Activated T-cell treated with anti-CD3 and anti-CD28 coated beads, Interleukin-2, amount 50 U/mL, for 4 hours (primary cell): ENCODE results near the gene ZNF514. TPM values are rescaled to one million over a fixed set of nuclear protein-coding genes. Genes with fewer than 3 reads are reported as not detected.

Experiments used
- ATAC-seq, 2 donors: fragments of 200-7000 bp; cut with Tn5 transposase; one replicate each; pipeline ENCODE4 v1.10.0; 2021
- DNase-seq: peaks from one replicate; pipeline ENCODE4 v3.0.0-alpha.2; 2020
- H3K27me3 Mint-ChIP-seq: one replicate; pipeline ENCODE4 v1.8.0; 2021; ENCODE audit warnings: low read depth, mixed read lengths
- H3K36me3 Mint-ChIP-seq: one replicate; pipeline ENCODE4 v1.8.0; 2022; ENCODE audit warnings: mixed read lengths; ENCODE audit not compliant: insufficient read depth
- H3K4me1 Mint-ChIP-seq: one replicate; pipeline ENCODE4 v1.8.0; 2021; ENCODE audit warnings: low read depth, mixed read lengths
- H3K4me3 Mint-ChIP-seq: one replicate; pipeline ENCODE4 v1.8.0; 2021; ENCODE audit warnings: mild to moderate bottlenecking, moderate library complexity, mixed read lengths
- H3K9me3 Mint-ChIP-seq: one replicate; pipeline ENCODE4 v1.8.0; 2021; ENCODE audit warnings: mixed read lengths
- total RNA-seq, 3 donors: library from RNA; stranded (reverse); gene quantifications; one replicate each; pipeline ENCODE4 v1.2.1, GENCODE V29; 2021

Gene ZNF514
- total RNA-seq, 3 donors from 2014 or later: 4.9 to 6.7 (median 5.7) TPM

- peak; percentile 95 to 96 for ATAC-seq
- H3K36me3 Mint-ChIP-seq: no peaks in the 10 kb centered on the region
- no peaks in the 10 kb centered on the region for H3K9me3 Mint-ChIP-seq
- H3K4me1 Mint-ChIP-seq: peaks cover 30% of the 10 kb centered on the region
- no peaks in the 10 kb centered on the region for H3K27me3 Mint-ChIP-seq
- H3K4me3 Mint-ChIP-seq: peak within 1 kb of the TSS; percentile 99
- DNase-seq: peak; percentile 96
Measured at GRCh38 chr2:95165371-95166064, 5.9 kb upstream of the ZNF514 start, which contains the start of gene ZNF2. Gene ZNF2, plus strand, starts transcription at chr2:95165809. Its CDS starts 10,418 bp downstream, at chr2:95176227.

GRCh38 chr2:95165030-95165370, 5.4 kb upstream of the ZNF514 start:
- peak; percentile 9 to 18 for ATAC-seq
- Mint-ChIP-seq H3K4me3 (peak overlapping the region; percentile 99), H3K36me3 (no peaks in the 10 kb centered on the region), H3K27me3 (no peaks in the 10 kb centered on the region), H3K4me1 (peaks cover 34% of the 10 kb centered on the region), H3K9me3 (no peaks in the 10 kb centered on the region)
- DNase-seq: no peak

- Mint-ChIP-seq H3K27me3 (no peaks in the 10 kb centered on the region), H3K36me3 (peaks cover 27% of the 10 kb centered on the region), H3K4me3 (peak overlapping the region; percentile 78), H3K9me3 (peaks cover 25% of the 10 kb centered on the region), H3K4me1 (peaks cover 10% of the 10 kb centered on the region)
- DNase-seq: peak; percentile 19
- ATAC-seq: peak; percentile 76 to 77
Measured at GRCh38 chr2:95158891-95159619, 593 bp downstream of the ZNF514 start.

- peaks cover 31% of the 10 kb centered on the region for H3K36me3 Mint-ChIP-seq
Measured at GRCh38 chr2:95158441-95158840, 1.2 kb downstream of the ZNF514 start.

GRCh38 chr2:95149397-95149984, 10.2 kb downstream of the ZNF514 start:
- DNase-seq: no peak
- Mint-ChIP-seq H3K4me1 (no peaks in the 10 kb centered on the region), H3K4me3 (no peak overlapping the region), H3K9me3 (peaks cover 84% of the 10 kb centered on the region), H3K27me3 (no peaks in the 10 kb centered on the region), H3K36me3 (peaks cover 68% of the 10 kb centered on the region)
- ATAC-seq: no peak

More at GRCh38 chr2:95158441-95158840, 1.2 kb downstream of the ZNF514 start:
- DNase-seq (no peak), ATAC-seq (no peak)
- H3K27me3 Mint-ChIP-seq: no peaks in the 10 kb centered on the region
- H3K4me3 Mint-ChIP-seq: peak overlapping the region; percentile 78
- H3K9me3 Mint-ChIP-seq: peaks cover 28% of the 10 kb centered on the region
- peaks cover 9% of the 10 kb centered on the region for H3K4me1 Mint-ChIP-seq

- H3K4me3 Mint-ChIP-seq: no peak overlapping the region
- peaks cover 74% of the 10 kb centered on the region for H3K9me3 Mint-ChIP-seq
- H3K4me1 Mint-ChIP-seq: no peaks in the 10 kb centered on the region
- peaks cover 20% of the 10 kb centered on the region for H3K36me3 Mint-ChIP-seq
- ATAC-seq (no peak), DNase-seq (no peak)
- H3K27me3 Mint-ChIP-seq: no peaks in the 10 kb centered on the region
Measured at GRCh38 chr2:95143838-95144237, 15.8 kb downstream of the ZNF514 start.

GRCh38 chr2:95138702-95139101, 20.9 kb downstream of the ZNF514 start:
- Mint-ChIP-seq H3K9me3 (peaks cover 57% of the 10 kb centered on the region), H3K4me3 (no peak overlapping the region), H3K4me1 (no peaks in the 10 kb centered on the region), H3K27me3 (no peaks in the 10 kb centered on the region), H3K36me3 (peaks cover 8% of the 10 kb centered on the region)
- no peak for DNase-seq
- no peak for ATAC-seq

- DNase-seq: no peak
- no peak for ATAC-seq
- Mint-ChIP-seq H3K4me1 (peaks cover 39% of the 10 kb centered on the region), H3K9me3 (no peaks in the 10 kb centered on the region), H3K36me3 (peaks cover 2% of the 10 kb centered on the region), H3K27me3 (peaks cover 4% of the 10 kb centered on the region), H3K4me3 (peak overlapping the region; percentile 97)
Measured at GRCh38 chr2:95122197-95122551, 37.5 kb downstream of the ZNF514 start.

- ATAC-seq: peak; percentile 96 to 97
- peaks cover 4% of the 10 kb centered on the region for H3K36me3 Mint-ChIP-seq
- peak within 1 kb of the TSS; percentile 97 for H3K4me3 Mint-ChIP-seq
Measured at GRCh38 chr2:95121407-95122196, 38.0 kb downstream of the ZNF514 start, which contains the start of gene MRPS5. Gene MRPS5, minus strand, starts transcription at chr2:95121808. Its CDS starts 17 bp downstream, at chr2:95121791.

GRCh38 chr2:95121093-95121406, 38.6 kb downstream of the ZNF514 start:
- ATAC-seq: peak in 1 of 2 donors; percentile 4
- no peak for DNase-seq
- peaks cover 41% of the 10 kb centered on the region for H3K4me1 Mint-ChIP-seq
- H3K27me3 Mint-ChIP-seq: no peaks in the 10 kb centered on the region
- no peaks in the 10 kb centered on the region for H3K9me3 Mint-ChIP-seq
- H3K4me3 Mint-ChIP-seq: peak overlapping the region; percentile 97
- peaks cover 4% of the 10 kb centered on the region for H3K36me3 Mint-ChIP-seq

More at GRCh38 chr2:95121407-95122196, 38.0 kb downstream of the ZNF514 start, which contains the start of gene MRPS5:
- H3K9me3 Mint-ChIP-seq: no peaks in the 10 kb centered on the region
- peaks cover 3% of the 10 kb centered on the region for H3K27me3 Mint-ChIP-seq
- H3K4me1 Mint-ChIP-seq: peaks cover 41% of the 10 kb centered on the region
- DNase-seq: peak; percentile 88

- DNase-seq: peak; percentile 67
- H3K9me3 Mint-ChIP-seq: no peaks in the 10 kb centered on the region
- peaks cover 16% of the 10 kb centered on the region for H3K36me3 Mint-ChIP-seq
- peaks cover 39% of the 10 kb centered on the region for H3K4me1 Mint-ChIP-seq
- no peaks in the 10 kb centered on the region for H3K27me3 Mint-ChIP-seq
- H3K4me3 Mint-ChIP-seq: no peak overlapping the region
- ATAC-seq: peak; percentile 95 to 99
Measured at GRCh38 chr2:95115418-95115817, 44.2 kb downstream of the ZNF514 start.

- H3K9me3 Mint-ChIP-seq: no peaks in the 10 kb centered on the region
- H3K4me3 Mint-ChIP-seq: no peak overlapping the region
- H3K27me3 Mint-ChIP-seq: no peaks in the 10 kb centered on the region
- H3K4me1 Mint-ChIP-seq: peaks cover 20% of the 10 kb centered on the region
- DNase-seq (no peak), ATAC-seq (no peak)
- peaks cover 25% of the 10 kb centered on the region for H3K36me3 Mint-ChIP-seq
Measured at GRCh38 chr2:95113464-95113863, 46.2 kb downstream of the ZNF514 start.

- Mint-ChIP-seq H3K4me1 (peaks cover 8% of the 10 kb centered on the region), H3K4me3 (no peak overlapping the region), H3K9me3 (no peaks in the 10 kb centered on the region), H3K36me3 (peaks cover 40% of the 10 kb centered on the region), H3K27me3 (no peaks in the 10 kb centered on the region)
- no peak for ATAC-seq
- DNase-seq: no peak
Measured at GRCh38 chr2:95110395-95110794, 49.3 kb downstream of the ZNF514 start.

GRCh38 chr2:95109260-95109659, 50.4 kb downstream of the ZNF514 start:
- no peaks in the 10 kb centered on the region for H3K27me3 Mint-ChIP-seq
- peaks cover 40% of the 10 kb centered on the region for H3K36me3 Mint-ChIP-seq
- DNase-seq (no peak), ATAC-seq (no peak)
- H3K9me3 Mint-ChIP-seq: no peaks in the 10 kb centered on the region
- no peaks in the 10 kb centered on the region for H3K4me1 Mint-ChIP-seq
- no peak overlapping the region for H3K4me3 Mint-ChIP-seq
